Ishikawa (cell line): ENCODE measurements around the gene EML3.

Source experiments
- CEBPB ChIP-seq: IDR thresholded peaks from 2 replicates; pipeline ENCODE4 v1.6.1; 2012
- CREB1 ChIP-seq: IDR thresholded peaks from 2 replicates; pipeline ENCODE4 v1.6.1; 2012; ENCODE audit warnings: low read depth
- EGR1 ChIP-seq: IDR thresholded peaks from 2 replicates; pipeline ENCODE4 v1.6.1; 2012
- EP300 ChIP-seq: IDR thresholded peaks from 2 replicates; pipeline ENCODE4 v1.6.1; 2012; ENCODE audit warnings: borderline replicate concordance
- FOXM1 ChIP-seq: IDR thresholded peaks from 2 replicates; pipeline ENCODE4 v1.6.1; 2012; ENCODE audit warnings: low read depth, borderline replicate concordance
- NFIC ChIP-seq: IDR thresholded peaks from 2 replicates; pipeline ENCODE4 v1.6.1; 2012
- RAD21 ChIP-seq: IDR thresholded peaks from 2 replicates; pipeline ENCODE4 v1.6.1; 2012; ENCODE audit warnings: low read depth
- REST ChIP-seq: IDR thresholded peaks from 2 replicates; pipeline ENCODE4 v1.6.1; 2012; ENCODE audit warnings: low read depth, mild to moderate bottlenecking
- TAF1 ChIP-seq: IDR thresholded peaks from 2 replicates; pipeline ENCODE4 v1.6.1; 2012; ENCODE audit warnings: low read depth, mild to moderate bottlenecking
- TCF12 ChIP-seq: IDR thresholded peaks from 2 replicates; pipeline ENCODE4 v1.6.1; 2012; ENCODE audit warnings: low read depth
- TEAD4 ChIP-seq: IDR thresholded peaks from 2 replicates; pipeline ENCODE4 v1.6.1; 2012
- USF1 ChIP-seq: IDR thresholded peaks from 2 replicates; pipeline ENCODE4 v1.6.1; 2012
- YY1 ChIP-seq: IDR thresholded peaks from 2 replicates; pipeline ENCODE4 v1.6.1; 2012; ENCODE audit warnings: low read depth
- ZBTB7A ChIP-seq: IDR thresholded peaks from 2 replicates; pipeline ENCODE4 v1.6.1; 2012; ENCODE audit warnings: low read depth
- TF ChIP-seq, protein P1 (sequence below): IDR thresholded peaks from 2 replicates; pipeline ENCODE4 v1.6.1; 2012

Gene EML3

GRCh38 chr11:62600367-62601121 lies 12.0 kb downstream of the EML3 start:
- TF ChIP-seq TCF12 (no peak), USF1 (no peak), EP300 (no peak), TAF1 (no peak), ZBTB7A (no peak), TEAD4 (no peak), FOXM1 (no peak), YY1 (no peak), EGR1 (no peak), CEBPB (no peak), NFIC (no peak), RAD21 (no peak), CREB1 (no peak)
- TF ChIP-seq, protein P1, sequence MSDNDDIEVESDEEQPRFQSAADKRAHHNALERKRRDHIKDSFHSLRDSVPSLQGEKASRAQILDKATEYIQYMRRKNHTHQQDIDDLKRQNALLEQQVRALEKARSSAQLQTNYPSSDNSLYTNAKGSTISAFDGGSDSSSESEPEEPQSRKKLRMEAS = no peak

GRCh38 chr11:62599901-62600300 lies 12.7 kb downstream of the EML3 start:
- TF ChIP-seq ZBTB7A = no peak
- no peak for TF ChIP-seq RAD21
- no peak for TF ChIP-seq YY1
- no peak for TF ChIP-seq NFIC
- no peak for TF ChIP-seq FOXM1
- no peak for TF ChIP-seq TAF1
- TF ChIP-seq CREB1 = no peak
- no peak for TF ChIP-seq EP300
- no peak for TF ChIP-seq CEBPB
- TF ChIP-seq TCF12 = no peak
- TF ChIP-seq, protein P1 = no peak
- no peak for TF ChIP-seq TEAD4
- TF ChIP-seq EGR1 = no peak
- TF ChIP-seq USF1 = no peak
- no peak for TF ChIP-seq REST

- TF ChIP-seq EP300 = peak; percentile 35; the same call in 1 of the 2 replicates
- TF ChIP-seq, protein P1 = peak; percentile 70
- TF ChIP-seq TAF1 = peak; percentile 20; the same call in 1 of the 2 replicates
- TF ChIP-seq REST = no peak
- TF ChIP-seq FOXM1 = no peak
- TF ChIP-seq EGR1 = no peak
- TF ChIP-seq TEAD4 = no peak
- no peak for TF ChIP-seq CEBPB
- TF ChIP-seq YY1 = no peak
- 0 out of 2 replicates have a peak, but pooled peaks have one; percentile 12 for TF ChIP-seq USF1
- no peak; the same call in 1 of the 2 replicates for TF ChIP-seq TCF12
- peak; percentile 97 for TF ChIP-seq NFIC
- 0 out of 2 replicates have a peak, but pooled peaks have one; percentile 35 for TF ChIP-seq CREB1
- no peak for TF ChIP-seq ZBTB7A
- TF ChIP-seq RAD21 = no peak
Observed at GRCh38 chr11:62599069-62599696, 13.4 kb downstream of the EML3 start.

DNA sequence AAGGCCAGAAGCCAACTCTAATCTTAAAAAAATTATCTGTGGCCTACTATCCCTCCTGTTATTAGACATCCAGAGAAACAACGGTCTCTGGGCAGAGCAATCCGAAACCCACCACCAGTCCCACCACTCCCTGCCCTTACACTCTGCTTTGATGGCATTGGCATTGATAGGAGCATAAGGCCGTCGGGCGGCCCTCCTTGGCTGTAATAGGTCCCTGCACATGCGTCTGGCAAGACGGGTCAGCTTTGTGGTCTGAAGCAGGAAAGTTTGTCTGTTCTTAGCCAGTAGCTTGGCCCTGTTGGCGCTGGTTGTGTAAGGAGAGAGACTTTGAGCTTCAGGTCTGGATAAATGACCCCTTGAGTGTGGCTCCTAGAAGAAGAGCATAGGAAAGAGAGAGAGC lies 17.5 kb downstream of the EML3 start:
- TF ChIP-seq CEBPB = no peak
- no peak for TF ChIP-seq FOXM1
- no peak for TF ChIP-seq NFIC
- no peak for TF ChIP-seq EGR1
- no peak for TF ChIP-seq EP300
- TF ChIP-seq YY1 = no peak
- TF ChIP-seq ZBTB7A = no peak
- no peak for TF ChIP-seq REST
- TF ChIP-seq USF1 = no peak
- TF ChIP-seq TEAD4 = no peak
- TF ChIP-seq, protein P1 = no peak
